Activated CD4-positive, alpha-beta T cell treated with anti-CD3 and anti-CD28 coated beads for 4 hours (primary cell): ENCODE results near the gene HM13.
"Not testable (repeated sequence)": the region's sequence is repeated elsewhere in the genome, so short reads cannot be mapped to it uniquely, and the experiment has no call there.

Source experiments
- DNase-seq, 2 donors: peaks; one replicate each; pipeline ENCODE4 v3.0.0-alpha.2; 2020

The HM13 gene

DNA sequence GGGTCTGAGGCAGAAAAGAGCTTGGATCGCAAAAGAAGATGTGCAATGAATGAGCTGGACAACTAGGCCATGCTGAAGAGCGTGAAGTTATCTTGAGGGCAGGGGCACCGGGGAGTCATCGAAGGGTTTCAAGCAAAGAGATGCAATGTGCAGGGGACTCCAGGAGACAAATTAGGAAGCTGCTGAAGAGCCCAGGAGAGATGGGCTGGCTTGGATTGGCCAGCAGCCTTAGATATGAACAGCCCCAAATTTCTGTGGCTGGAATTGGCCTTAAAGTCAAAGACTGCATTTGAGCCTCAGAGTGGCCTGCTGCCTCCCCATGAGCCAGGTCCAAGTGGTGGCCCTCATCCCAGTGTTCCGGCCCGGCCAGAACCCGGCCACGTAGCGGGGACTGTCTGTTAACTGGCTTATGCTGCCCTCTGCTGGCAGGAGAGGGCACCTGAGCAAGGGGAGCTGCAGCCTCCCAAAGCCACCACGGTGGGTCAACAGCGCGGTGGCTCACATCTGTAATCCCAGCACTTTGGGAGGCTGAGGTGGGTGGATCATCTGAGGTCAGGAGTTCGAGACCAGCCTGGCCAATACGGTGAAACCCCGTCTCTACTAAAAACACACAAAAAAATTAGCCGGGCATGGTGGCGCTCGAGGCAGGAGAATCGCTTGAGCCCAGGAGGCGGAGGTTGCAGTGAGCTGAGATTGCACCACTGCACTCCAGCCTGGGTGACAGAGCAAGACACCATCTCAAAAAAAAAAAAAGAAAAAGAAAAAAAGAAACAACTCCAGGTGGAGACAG lies 11.2 kb upstream of the HM13 start:
- DNase-seq = peak; percentile 77 to 79

DNA sequence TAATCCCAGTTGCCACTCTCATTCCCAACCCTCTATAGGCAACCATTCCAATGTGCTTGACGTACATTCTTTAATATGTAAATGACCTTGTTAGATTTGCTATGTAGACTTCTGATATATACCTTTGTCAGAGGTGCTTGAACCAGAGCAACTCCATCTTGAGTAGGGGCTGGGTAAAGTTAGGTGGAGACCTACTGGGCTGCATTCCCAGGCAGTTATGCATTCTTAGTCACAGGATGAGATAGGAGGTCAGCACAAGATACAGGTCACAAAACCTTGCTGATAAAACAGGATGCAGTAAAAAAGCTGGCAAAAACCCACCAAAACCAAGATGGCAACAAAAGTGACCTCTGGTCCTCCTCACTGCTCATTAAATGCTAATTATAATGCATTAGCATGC lies 8.3 kb upstream of the HM13 start:
- DNase-seq = no peak

DNA sequence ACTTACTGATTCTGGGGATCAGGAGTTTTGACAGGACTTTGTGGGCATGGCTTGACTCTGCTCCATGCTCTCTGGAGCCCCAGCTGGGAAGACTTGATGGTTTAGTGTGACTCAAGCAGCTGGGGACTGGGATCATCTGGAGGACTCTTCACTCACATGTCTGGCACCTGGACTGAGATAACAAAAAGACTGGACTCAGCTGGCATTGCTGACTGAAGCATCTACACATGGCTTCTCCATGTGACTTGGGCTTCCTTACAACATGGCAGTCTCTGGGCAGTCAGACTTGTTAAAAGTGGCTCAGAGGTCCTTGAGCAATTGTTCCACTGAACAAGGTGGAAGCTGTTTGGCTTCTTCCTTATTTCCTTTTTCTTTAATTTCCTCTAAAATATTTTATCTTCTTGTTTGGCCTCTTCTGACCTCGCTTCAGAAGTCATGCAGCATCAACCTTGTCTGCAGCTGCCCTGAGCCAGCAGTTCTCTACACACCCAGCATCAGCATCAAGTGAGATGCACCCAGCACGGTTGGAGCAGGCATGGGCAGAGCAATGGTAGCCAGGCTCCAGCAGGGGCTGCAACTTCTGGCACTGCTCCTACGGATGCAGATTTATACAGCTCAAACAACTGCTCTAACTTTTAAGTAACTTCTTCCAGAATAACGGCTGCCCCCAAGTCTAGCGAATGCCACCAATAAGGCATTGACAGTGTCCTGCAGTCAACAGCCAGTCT lies 5.6 kb upstream of the HM13 start:
- no peak for DNase-seq

DNA sequence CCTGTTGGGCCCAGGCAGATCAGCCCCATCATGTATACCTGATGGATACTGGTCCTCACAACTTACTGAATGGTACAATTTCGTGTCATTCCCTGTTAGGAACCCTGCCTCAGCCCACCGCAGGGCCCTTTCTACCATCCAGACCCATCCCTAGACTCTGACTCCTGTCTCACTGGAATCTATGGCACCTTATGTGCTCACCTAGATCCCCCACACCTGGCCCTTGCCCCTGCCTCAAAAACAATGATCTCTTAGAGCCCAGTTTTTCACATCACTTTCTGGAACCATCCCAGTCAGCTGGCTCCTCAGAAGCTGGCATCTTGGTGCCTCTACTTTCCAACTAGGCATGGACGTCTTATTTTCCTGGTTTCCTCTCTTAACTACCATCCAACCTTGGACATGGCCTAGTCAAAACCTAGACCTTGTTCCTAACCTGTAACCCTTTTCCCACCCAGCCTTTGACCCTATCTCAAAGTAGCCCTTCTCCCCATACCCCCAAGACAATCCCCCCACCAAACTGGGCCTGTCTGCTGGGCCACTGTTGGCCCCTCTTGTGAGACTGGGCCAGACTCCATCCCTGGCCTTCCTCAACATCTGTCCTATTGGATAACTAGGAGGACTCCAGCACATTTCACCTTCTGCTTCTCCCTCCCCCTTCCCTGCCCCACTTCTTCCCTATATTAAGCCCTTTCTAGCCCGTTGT lies 981 bp downstream of the HM13 start:
- DNase-seq = no peak

DNA sequence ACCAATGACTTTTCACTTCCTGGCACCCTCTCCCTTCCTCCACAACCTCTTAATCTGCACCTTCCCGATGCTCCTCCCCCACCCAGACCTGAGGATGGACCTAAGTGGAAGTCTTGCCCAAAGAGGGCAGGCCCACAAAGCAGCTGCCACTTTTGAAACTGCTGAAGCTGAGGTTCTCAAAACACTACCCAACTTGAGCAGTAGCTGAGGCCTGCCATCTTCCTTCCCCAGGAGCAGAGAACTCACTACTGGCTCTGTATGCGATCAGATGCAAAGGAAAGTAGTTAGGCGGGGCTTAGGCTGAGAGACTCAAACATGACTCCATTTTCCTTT lies 1.5 kb downstream of the HM13 start:
- DNase-seq = no peak

DNA sequence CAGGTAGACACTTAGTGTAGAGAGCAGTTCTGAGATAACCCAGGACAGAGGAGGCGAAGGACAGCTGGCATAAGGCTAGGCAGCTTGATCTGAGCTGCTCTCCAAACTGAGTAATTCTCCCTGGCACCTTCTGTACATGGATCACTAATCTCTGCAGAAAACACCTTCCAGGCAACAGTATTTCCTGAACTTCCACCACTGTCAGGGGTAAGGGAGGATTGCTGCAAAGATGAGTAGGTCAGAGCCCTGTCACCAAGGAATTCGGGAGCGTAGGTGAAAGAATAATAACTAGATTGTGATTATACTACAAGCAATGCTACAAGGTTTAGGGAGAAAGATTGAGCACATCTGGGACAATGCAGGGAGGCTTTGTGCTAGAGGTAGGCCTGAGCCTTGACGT lies 1.9 kb downstream of the HM13 start:
- DNase-seq = no peak

DNA sequence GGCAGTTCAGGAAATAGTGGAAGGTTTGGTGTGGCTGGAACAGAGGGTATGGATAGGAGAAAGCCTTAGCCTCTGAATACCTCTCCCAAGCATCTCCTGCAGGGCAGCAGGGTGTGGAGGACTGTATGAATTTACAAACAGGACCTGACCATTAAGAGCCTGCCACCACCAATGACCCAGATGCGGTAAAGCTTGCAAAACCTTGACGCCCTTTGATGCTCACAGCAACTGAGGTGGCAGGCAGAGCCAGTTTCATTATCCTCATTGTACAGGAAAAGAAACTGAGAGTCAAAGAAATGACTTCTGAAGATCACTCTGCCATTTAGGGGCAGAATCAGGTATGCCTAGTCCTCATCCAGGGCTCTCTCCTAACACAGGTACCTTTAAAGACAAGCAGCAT lies 2.4 kb downstream of the HM13 start:
- DNase-seq = no peak

DNA sequence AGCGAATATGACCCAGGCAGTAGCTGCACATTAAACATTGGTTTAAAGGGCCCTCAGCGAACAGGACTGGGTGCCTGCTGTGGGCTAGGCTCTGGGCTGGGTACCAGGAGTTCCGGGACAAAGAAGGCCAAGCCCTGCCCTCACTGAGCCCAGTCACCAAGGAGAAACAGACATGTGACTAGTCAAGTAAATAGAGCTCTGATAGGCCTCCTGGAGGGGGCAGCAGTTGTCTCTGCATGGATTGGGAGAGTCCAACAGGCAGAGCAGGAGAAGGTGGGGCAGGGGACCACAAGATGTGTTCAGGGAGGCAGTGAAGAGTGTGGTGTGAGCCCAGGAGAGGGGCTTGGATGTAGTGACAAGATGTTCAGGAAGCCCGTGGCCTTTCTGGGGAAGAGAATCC lies 3.1 kb downstream of the HM13 start:
- DNase-seq = no peak

DNA sequence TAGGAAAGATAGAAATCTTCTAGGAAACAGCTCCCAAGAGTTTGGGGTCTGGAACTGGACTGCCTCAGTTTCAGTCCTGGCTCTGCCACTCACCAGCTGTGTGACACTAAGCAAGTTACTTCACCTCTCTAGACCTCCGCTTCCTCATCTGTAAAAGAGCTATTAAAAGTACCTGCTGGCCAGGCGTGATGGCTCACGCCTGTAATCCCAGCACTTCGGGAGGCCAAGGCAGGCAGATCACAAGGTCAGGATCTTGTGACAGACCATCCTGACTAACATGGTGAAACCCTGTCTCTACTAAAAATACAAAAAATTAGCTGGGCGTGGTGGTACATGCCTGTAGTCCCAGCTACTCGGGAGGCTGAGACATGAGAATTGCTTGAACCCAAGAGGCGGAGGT lies 7.0 kb downstream of the HM13 start:
- DNase-seq = not testable (repeated sequence)

DNA sequence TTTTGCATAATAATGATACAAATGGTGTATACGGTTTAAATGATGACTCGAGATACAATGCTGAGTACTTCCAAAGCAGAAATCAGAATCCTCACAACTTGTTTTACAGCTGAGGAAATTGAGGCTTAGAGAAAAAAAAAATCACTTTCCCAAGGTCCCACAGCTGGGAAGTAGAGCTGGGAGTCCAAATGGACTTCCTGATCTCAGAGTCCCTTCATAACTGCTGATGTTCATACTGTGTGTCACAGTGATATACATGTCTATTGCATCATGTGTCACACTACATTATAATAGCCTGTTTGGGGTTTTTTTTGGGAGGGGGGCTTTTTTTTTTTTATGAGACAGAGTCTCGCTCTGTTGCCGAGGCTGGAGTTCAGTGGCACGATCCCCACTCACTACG lies 8.5 kb downstream of the HM13 start:
- no peak for DNase-seq

DNA sequence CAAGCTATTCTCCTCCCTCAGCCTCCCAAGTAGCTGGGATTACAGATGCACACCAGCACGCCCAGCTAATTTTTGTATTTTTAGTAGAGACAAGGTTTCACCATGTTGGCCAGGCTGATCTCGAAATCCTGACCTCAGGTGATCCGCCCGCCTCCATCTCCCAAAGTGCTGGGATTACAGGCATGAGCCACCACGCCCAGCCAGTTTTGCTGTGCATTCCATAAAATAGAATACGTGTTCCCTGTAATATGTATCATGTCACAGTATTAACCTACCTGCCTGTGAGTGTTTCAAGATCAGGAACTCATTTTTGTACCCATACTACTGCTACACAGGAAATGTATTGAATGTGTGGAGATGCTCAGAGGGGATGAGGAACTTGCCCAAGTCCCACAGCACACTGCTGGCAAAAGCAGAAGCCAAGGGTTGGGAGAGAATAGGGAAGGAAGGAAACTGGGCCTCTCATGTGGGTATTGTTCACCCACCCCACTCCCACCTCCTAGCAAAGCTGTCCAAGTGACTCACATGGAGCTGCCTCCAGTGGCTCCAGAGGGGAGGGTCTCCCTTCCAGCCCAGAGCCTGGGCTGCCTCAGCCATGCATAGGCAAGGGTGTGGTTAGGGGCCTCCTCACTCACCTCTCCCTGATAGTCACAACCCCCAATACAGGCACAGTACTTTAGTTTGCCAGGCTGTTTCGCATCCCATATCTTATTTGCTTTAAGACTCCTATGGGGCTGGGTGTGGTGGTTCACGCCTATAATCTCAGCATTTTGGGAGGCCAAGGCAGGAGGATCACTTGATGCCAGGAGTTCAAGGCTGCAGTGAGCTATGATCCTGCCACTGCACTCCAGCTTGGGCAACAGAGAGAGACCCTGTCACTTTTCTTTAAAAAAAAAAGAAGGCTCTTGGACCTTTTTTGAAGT lies 9.4 kb downstream of the HM13 start:
- no peak for DNase-seq

DNA sequence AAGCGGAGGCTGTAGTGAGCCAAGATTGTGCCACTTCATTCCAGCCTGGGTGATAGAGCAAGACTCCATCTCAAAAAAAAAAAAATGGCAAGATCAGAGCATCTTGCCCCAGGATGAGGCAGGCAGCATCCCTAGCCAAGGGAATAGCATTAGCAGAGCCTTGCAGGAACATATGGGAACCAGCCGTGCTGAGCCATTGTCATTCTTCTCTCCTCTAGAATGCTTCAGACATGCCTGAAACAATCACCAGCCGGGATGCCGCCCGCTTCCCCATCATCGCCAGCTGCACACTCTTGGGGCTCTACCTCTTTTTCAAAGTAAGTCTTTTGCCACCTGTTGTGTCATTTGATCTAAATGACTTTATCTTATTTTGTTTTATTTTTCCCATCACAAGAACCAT lies 13.0 kb downstream of the HM13 start:
- DNase-seq = no peak

DNA sequence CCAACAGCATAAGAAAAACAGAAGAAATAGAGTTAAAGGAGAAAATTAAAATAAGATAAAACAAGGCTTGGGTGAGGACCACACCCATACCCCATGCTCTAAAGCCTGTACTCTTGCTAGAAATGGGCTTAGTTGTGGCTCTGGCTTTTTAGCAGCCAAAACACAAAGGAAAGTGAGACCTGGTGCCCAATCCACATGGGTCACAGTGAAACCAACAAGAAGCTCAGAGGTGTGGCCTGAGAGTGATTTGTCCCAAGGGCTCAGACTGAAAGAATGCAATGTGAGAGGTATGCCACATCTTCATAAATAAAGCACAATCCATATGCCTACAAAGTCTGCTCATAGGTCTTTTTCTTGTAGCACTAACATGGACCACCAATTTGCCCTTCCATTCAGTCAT lies 21.1 kb downstream of the HM13 start:
- no peak for DNase-seq

DNA sequence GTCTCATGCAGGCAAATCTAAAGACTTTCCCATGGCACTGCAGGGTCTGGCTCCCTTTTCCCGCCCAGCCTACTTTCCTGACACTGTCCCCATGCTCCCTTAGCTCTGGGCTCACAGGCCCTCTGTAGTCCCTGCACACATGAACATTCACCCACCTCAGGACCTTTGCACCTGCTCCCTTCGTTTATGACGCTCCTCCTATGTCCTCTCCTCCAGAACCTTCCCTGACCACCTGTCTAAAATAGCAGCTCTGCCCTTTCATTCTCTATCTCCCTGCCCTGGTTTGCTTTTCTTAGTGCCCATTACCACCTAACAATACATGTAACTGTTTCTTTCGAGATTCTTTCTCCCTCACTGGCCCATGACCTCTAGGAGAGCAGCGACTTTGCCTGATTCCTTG lies 22.3 kb downstream of the HM13 start:
- DNase-seq = no peak

DNA sequence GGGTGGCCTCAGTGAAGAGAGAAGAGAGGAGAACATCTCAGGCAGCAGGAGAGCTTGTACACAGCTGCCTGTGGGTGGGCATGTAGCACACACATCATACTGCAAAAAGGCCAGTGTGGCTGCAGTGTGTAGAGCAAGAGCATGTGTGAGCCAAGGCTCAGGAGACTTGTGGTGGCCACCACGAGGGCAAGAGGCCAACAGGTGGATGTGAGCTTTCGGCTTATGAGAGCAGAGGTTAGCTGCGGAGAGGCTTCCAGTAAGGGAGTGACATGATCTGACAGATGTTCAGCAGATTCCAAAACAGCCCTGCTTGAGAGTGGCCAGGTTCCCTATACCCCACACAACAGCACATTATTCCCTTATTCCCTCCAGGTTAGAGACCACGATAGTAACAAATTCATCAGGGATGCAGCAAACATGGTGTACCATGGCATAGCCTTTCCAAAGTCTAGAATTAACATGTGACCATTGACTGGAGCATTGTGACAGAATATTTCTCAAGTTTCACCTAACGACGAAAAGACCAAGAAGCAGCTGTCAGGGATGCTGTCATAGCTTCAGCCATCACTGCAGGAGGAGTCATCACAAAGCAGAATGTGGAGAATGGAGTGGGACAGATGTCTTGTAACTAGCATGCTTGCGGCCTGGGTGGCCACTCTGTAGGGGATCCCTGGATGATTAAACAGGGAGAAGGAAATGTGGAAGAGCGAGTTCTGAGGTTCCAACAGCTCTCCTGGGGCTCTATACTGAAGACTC lies 23.1 kb downstream of the HM13 start:
- DNase-seq = no peak

DNA sequence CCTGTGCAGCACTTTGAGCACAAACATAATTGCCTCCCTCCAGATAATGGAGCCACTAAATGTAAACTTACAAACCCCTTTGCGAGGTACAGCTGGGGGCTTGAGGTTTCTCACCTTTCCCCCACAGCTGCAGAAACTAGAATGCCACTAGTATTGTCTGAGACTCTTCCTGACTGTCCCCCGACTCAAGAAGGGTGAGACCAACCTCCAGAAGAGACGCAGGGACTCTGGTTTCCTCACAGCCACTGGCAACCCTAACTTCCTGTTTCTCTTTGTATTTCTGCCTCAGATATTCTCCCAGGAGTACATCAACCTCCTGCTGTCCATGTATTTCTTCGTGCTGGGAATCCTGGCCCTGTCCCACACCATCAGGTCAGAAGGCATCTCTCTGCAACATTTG lies 23.6 kb downstream of the HM13 start:
- DNase-seq = no peak

DNA sequence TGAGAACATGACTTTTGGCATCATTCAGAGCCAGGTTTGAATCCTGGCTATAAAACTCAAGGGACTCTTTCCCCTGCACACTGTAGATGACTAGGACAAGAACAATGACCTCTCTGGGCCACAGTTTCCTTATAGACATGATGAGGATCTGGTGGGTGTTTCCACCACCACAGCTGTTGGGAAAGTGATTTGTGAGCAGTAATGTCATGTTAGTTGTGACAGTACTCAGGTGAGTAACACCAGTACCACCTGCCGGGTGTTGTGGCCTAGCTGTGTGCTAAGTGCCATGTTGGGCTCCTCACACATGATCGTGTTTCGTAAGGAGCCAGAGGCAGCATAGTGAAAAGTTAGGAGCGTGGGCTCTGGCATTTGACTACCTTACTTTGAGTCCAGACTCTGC lies 24.1 kb downstream of the HM13 start:
- no peak for DNase-seq

DNA sequence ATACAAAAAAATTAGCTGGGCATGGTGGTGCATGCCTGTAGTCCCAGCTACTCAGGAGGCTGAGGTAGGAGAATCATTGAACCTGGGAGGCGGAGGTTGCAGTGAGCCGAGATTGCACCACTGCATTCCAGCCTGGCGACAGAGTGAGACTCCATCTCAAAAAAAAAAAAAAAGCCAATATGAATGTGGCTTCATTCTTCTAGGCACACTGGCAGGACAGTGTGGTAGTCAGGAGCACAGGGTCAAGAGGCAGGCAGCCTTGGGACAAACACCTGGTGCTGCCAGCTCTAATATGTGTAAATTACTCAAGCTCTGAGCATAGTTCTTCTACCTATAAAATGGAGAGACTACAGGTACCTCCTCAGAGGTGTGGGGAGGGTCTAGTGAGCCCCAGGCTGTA lies 25.4 kb downstream of the HM13 start:
- not testable (repeated sequence) for DNase-seq

DNA sequence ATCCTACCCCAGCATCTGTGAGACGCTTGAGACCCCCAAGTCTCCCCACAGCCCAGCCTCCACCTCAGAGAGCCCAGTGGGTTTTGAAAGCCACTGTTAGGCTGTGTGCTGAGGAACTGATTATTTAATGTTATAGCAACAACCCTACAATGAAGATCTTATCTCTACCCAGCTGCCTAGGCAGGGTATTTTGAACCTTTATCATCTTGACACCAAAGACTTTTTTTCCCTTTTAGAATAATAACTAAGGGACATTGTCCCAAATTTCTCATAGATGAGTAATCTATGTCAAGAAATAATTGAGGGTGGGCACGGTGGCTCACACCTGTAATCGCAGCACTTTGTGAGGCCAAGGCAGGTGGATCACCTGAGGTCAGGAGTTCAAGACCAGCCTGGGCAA lies 26.2 kb downstream of the HM13 start:
- DNase-seq = no peak

DNA sequence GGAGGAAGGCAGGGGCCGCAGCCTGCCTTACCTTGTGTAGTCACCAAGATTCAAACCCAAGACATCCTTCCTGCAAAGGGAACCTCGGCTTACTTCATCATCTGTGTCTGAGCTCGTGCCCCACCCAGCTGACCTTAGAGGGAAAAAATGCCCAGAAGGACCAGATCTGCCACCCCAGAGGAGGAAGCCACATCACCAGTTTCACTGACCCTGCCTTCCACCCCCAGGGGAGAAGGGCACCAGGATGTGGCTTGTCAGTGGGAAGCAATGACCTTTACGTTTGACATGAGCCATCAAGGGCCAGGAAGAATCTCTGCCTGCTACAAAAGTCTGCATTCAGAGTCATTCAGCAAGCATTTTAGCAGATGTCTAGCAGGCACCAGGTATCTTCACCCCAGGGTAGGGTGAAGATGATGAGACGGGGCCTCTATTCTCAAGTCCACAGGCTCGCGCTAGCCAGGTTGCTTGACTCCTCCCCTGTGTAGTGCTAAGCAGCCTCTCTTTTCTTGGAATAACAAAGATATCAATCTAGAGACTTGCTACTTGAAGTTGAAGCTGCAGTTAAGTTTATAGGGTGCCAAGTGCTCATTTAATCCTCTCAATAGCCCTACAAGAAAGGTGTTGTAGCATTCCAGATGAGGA lies 28.1 kb downstream of the HM13 start:
- DNase-seq = no peak

DNA sequence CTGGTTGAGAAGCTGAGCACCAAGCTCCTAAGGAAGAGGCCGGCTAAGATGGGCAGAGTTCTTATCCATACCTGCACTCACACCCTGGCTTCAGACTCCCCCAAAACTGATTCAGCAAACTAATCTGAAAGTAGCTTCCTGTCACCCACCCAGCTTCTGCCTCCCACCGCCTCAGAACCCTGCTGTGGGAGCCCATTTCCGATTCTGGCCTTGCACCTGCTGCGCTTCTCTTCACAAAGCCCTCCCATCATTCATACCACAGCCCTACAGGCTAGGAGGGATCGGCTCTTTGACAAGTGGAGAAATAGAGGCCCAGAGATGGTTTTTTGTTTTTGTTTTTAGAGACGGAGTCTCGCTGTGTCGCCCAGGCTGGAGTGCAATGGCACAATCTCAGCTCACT lies 28.7 kb downstream of the HM13 start:
- no peak for DNase-seq
